Measurements from ENCODE around the gene CPE. TPM values are rescaled to one million over a fixed set of nuclear protein-coding genes. Genes with fewer than 3 reads are reported as not detected.

CPE gene
- total RNA-seq, 3 donors from 2014 or later (not counting 1 experiment from before 2014, with no cell fraction given), result not detected

- Mint-ChIP-seq H3K27ac (no peak overlapping the region), H3K9me3 (no peaks in the 10 kb centered on the region), H3K4me1 (no peaks in the 10 kb centered on the region), H3K36me3 (no peaks in the 10 kb centered on the region), H3K4me3 (no peak overlapping the region), H3K27me3 (ENCODE audit: low read depth in 2 of 2) (peaks cover 0 to 8% of the 10 kb centered on the region in 2 donors)
- no peak overlapping the region for H3K4me3 ChIP-seq (ENCODE audit: low read length)
- TF ChIP-seq CTCF (IDR thresholded peaks at IDR 0.05), result no peak
- WGBS (ENCODE audit: insufficient coverage), result 100% methylated on average over 1 of the region's 1 CpG
- H3K27ac ChIP-seq (ENCODE audit: low read length), result no peak overlapping the region
- no peaks in the 10 kb centered on the region for H3K36me3 ChIP-seq (ENCODE audit: control insufficient read depth, insufficient read depth, low read length)
- peaks cover 3% of the 10 kb centered on the region for H3K27me3 ChIP-seq (ENCODE audit: control insufficient read depth, insufficient read depth, low read length)
- H3K9me3 ChIP-seq (ENCODE audit: control insufficient read depth, insufficient read depth, low read length), result no peaks in the 10 kb centered on the region
- no peaks in the 10 kb centered on the region for H3K4me1 ChIP-seq (ENCODE audit: control insufficient read depth, insufficient read depth, low read length)
- ATAC-seq, result no peak
- intact Hi-C loops (cut with micrococcal nuclease), result no loop called here
- no peak for DNase-seq
Measured at GRCh38 chr4:165368567-165368966, 10.2 kb upstream of the CPE start.

- no peak overlapping the region for H3K27ac ChIP-seq (ENCODE audit: low read length)
- H3K4me1 ChIP-seq (ENCODE audit: control insufficient read depth, insufficient read depth, low read length), result no peaks in the 10 kb centered on the region
- TF ChIP-seq CTCF (IDR thresholded peaks at IDR 0.05), result no peak
- intact Hi-C loops (cut with micrococcal nuclease), result no loop called here
- Mint-ChIP-seq H3K4me1 (no peaks in the 10 kb centered on the region), H3K36me3 (no peaks in the 10 kb centered on the region), H3K27me3 (ENCODE audit: low read depth in 2 of 2) (peaks cover 7 to 17% of the 10 kb centered on the region in 2 donors), H3K4me3 (no peak overlapping the region), H3K27ac (no peak overlapping the region), H3K9me3 (peaks cover 0 to 9% of the 10 kb centered on the region in 2 donors)
- peaks cover 3% of the 10 kb centered on the region for H3K27me3 ChIP-seq (ENCODE audit: control insufficient read depth, insufficient read depth, low read length)
- no peak overlapping the region for H3K4me3 ChIP-seq (ENCODE audit: low read length)
- DNase-seq (no peak), ATAC-seq (no peak)
- WGBS (ENCODE audit: insufficient coverage), result 73% methylated on average over 5 of the region's 5 CpGs
- H3K36me3 ChIP-seq (ENCODE audit: control insufficient read depth, insufficient read depth, low read length), result no peaks in the 10 kb centered on the region
- H3K9me3 ChIP-seq (ENCODE audit: control insufficient read depth, insufficient read depth, low read length), result no peaks in the 10 kb centered on the region
Measured at GRCh38 chr4:165369522-165369921, 9.3 kb upstream of the CPE start.

GRCh38 chr4:165370530-165370929 lies 8.3 kb upstream of the CPE start:
- no peaks in the 10 kb centered on the region for H3K4me1 ChIP-seq (ENCODE audit: control insufficient read depth, insufficient read depth, low read length)
- Mint-ChIP-seq H3K9me3 (peaks cover 0 to 10% of the 10 kb centered on the region in 2 donors), H3K27ac (no peak overlapping the region), H3K36me3 (no peaks in the 10 kb centered on the region), H3K4me1 (no peaks in the 10 kb centered on the region), H3K4me3 (no peak overlapping the region), H3K27me3 (ENCODE audit: low read depth in 2 of 2) (peaks cover 14 to 27% of the 10 kb centered on the region in 2 donors)
- DNase-seq (no peak), ATAC-seq (no peak)
- peaks cover 8% of the 10 kb centered on the region for H3K27me3 ChIP-seq (ENCODE audit: control insufficient read depth, insufficient read depth, low read length)
- intact Hi-C loops (cut with micrococcal nuclease), result no loop called here
- no peak for TF ChIP-seq CTCF (IDR thresholded peaks at IDR 0.05)
- no peaks in the 10 kb centered on the region for H3K36me3 ChIP-seq (ENCODE audit: control insufficient read depth, insufficient read depth, low read length)
- WGBS (ENCODE audit: insufficient coverage), result no CpG with 5 or more reads among the region's 1 CpG
- no peak overlapping the region for H3K4me3 ChIP-seq (ENCODE audit: low read length)
- no peak overlapping the region for H3K27ac ChIP-seq (ENCODE audit: low read length)
- no peaks in the 10 kb centered on the region for H3K9me3 ChIP-seq (ENCODE audit: control insufficient read depth, insufficient read depth, low read length)

- Histone ChIP-seq H3K27me3 (ENCODE audit: control insufficient read depth, insufficient read depth, low read length) (peaks cover 29% of the 10 kb centered on the region), H3K4me1 (ENCODE audit: control insufficient read depth, insufficient read depth, low read length) (peaks cover 8% of the 10 kb centered on the region), H3K27ac (ENCODE audit: low read length) (no peak overlapping the region), H3K36me3 (ENCODE audit: control insufficient read depth, insufficient read depth, low read length) (no peaks in the 10 kb centered on the region), H3K9me3 (ENCODE audit: control insufficient read depth, insufficient read depth, low read length) (no peaks in the 10 kb centered on the region), H3K4me3 (ENCODE audit: low read length) (no peak overlapping the region)
- no peak overlapping the region for H3K4me3 Mint-ChIP-seq
- intact Hi-C loops (cut with micrococcal nuclease), result no loop called here
- H3K4me1 Mint-ChIP-seq, result peaks cover 0 to 8% of the 10 kb centered on the region in 2 donors
- no peaks in the 10 kb centered on the region for H3K36me3 Mint-ChIP-seq
- H3K27me3 Mint-ChIP-seq (ENCODE audit: low read depth in 2 of 2), result peaks cover 39 to 55% of the 10 kb centered on the region in 2 donors
- TF ChIP-seq CTCF (IDR thresholded peaks at IDR 0.05), result no peak
- ATAC-seq (no peak), DNase-seq (no peak)
- peaks cover 0 to 10% of the 10 kb centered on the region in 2 donors for H3K9me3 Mint-ChIP-seq
- WGBS (ENCODE audit: insufficient coverage), result 29% methylated on average over 1 of the region's 2 CpGs
- H3K27ac Mint-ChIP-seq, result no peak overlapping the region
Measured at GRCh38 chr4:165375465-165375864, 3.3 kb upstream of the CPE start.

Measured in natural killer cell (primary cell).